ENCODE results near the gene TMEM31. TPM values are rescaled to one million over a fixed set of nuclear protein-coding genes. Genes with fewer than 3 reads are reported as not detected.

Gene TMEM31
- total RNA-seq (2014; rRNA removed; shearing (Covaris generic)), result not detected in 2 replicates

GRCh38 chrX:103710609-103711008 is at the start of gene TMEM31:
TMEM31 (plus strand) TSS chrX:103710909; CDS start chrX:103712259, 1,350 bp downstream.
- no peak for DNase-seq (ENCODE audit: low spot score)

GRCh38 chrX:103663981-103664762 is 46.5 kb upstream of the TMEM31 start:
- no peak for DNase-seq (ENCODE audit: low spot score)

- no peak for DNase-seq (ENCODE audit: low spot score)
These were observed 44.3 kb upstream of the TMEM31 start for GRCh38 chrX:103666202-103667107.

- no peak for DNase-seq (ENCODE audit: low spot score)
These were observed 41.0 kb upstream of the TMEM31 start for GRCh38 chrX:103669745-103670144.

GRCh38 chrX:103674531-103675454 is 35.9 kb upstream of the TMEM31 start:
- no peak for DNase-seq (ENCODE audit: low spot score)

GRCh38 chrX:103678199-103678993 is 32.3 kb upstream of the TMEM31 start:
- peak; percentile 5 for DNase-seq (ENCODE audit: low spot score)

GRCh38 chrX:103681443-103681842 is 29.3 kb upstream of the TMEM31 start:
- DNase-seq (ENCODE audit: low spot score), result no peak

GRCh38 chrX:103685396-103685795 is 25.3 kb upstream of the TMEM31 start:
- no peak for DNase-seq (ENCODE audit: low spot score)

GRCh38 chrX:103686199-103687072 is 24.3 kb upstream of the TMEM31 start, which contains the start of gene MORF4L2:
MORF4L2 (minus strand) TSS chrX:103686699; CDS start chrX:103677027, 9,672 bp downstream.
- DNase-seq (ENCODE audit: low spot score), result peak; percentile 99

GRCh38 chrX:103687073-103687695 is 23.5 kb upstream of the TMEM31 start:
- DNase-seq (ENCODE audit: low spot score), result peak; percentile 75

- peak; percentile 79 for DNase-seq (ENCODE audit: low spot score)
These were observed 23.0 kb upstream of the TMEM31 start for GRCh38 chrX:103687696-103688201.

GRCh38 chrX:103688946-103689345 is 21.8 kb upstream of the TMEM31 start:
- DNase-seq (ENCODE audit: low spot score), result peak; percentile 34

GRCh38 chrX:103691059-103691458 is 19.6 kb upstream of the TMEM31 start:
- no peak for DNase-seq (ENCODE audit: low spot score)

GRCh38 chrX:103697687-103698086 is 13.0 kb upstream of the TMEM31 start:
- DNase-seq (ENCODE audit: low spot score), result no peak

GRCh38 chrX:103699243-103699642 is 11.5 kb upstream of the TMEM31 start:
- DNase-seq (ENCODE audit: low spot score), result no peak

GRCh38 chrX:103704863-103705262 is 5.8 kb upstream of the TMEM31 start:
- no peak for DNase-seq (ENCODE audit: low spot score)

- DNase-seq (ENCODE audit: low spot score), result peak; percentile 78
These were observed 6.3 kb downstream of the TMEM31 start for GRCh38 chrX:103716962-103717361.

GRCh38 chrX:103718120-103718519 is 7.4 kb downstream of the TMEM31 start:
- no peak for DNase-seq (ENCODE audit: low spot score)

- DNase-seq (ENCODE audit: low spot score), result no peak
These were observed 11.8 kb downstream of the TMEM31 start for GRCh38 chrX:103722505-103722904.

All from H4 (cell line).